ENCODE measurements around the gene PIGS. TPM values are rescaled to one million over a fixed set of nuclear protein-coding genes. Genes with fewer than 3 reads are reported as not detected.
"Not testable (repeated sequence)": the region's sequence is repeated elsewhere in the genome, so short reads cannot be mapped to it uniquely, and the experiment has no call there.

The PIGS gene
- 10 to 100 TPM; 39.6 to 44.1 TPM for total RNA-seq

DNA sequence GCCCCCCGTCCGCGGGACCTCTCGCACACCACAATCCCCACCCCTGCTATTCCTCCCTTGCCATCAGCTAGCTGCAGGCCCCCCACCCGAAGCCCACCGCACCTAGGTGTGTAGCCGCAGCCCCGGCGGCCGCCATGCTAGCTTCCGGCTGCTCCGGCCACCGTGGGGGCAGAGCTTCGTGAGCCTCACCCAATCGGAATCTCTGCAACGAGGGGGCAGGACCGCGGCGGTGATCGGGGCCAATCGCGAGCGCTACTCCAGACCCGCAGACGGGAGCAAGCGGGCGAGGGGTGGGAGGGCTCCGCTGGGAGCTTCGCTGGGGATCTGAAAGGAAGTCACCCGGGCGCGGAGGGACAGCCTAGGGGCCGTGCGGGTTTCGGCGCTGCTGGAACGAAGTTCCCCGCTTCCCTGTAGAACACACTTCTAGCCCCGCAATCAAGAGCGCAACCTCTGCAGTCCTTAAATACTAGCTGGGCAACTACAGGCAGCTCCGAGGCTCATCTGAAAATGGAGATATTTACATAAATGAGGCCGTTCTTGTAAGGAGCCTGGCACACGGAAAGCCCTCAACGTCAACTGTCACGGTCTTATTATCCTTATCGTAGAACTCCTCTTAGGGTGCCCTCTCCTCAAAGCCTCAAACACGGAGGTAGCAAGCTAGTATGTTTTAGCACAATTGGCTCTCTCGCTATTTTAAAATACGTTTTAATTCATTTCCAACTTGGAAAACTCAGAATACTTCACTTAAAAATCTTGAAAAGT lies at the start of gene PIGS:
PIGS (minus strand) TSS at position 164 of the 762 bp plus-strand sequence; CDS start at position 136, 28 bp downstream.
- DNase-seq (ENCODE audit: low spot score in 2 of 2) (peak; percentile 90 to 92), ATAC-seq (peak; percentile 98)
- H3K27ac Mint-ChIP-seq = peak within 1 kb of the TSS; percentile 93 to 98
- no peaks in the 10 kb centered on the region for H3K9me3 Mint-ChIP-seq
- H3K36me3 Mint-ChIP-seq = peaks cover 9 to 29% of the 10 kb centered on the region in 2 donors

- Mint-ChIP-seq H3K9me3 (no peaks in the 10 kb centered on the region), H3K36me3 (peaks cover 4 to 17% of the 10 kb centered on the region in 2 donors), H3K27ac (no peak overlapping the region)
- ATAC-seq (no peak), DNase-seq (ENCODE audit: low spot score in 2 of 2) (no peak)
Measured at GRCh38 chr17:28620010-28620409, 48.7 kb upstream of the PIGS start.

GRCh38 chr17:28618464-28618863 lies 47.1 kb upstream of the PIGS start:
- DNase-seq (ENCODE audit: low spot score in 2 of 2) (no peak), ATAC-seq (no peak)
- peaks cover 4 to 17% of the 10 kb centered on the region in 2 donors for H3K36me3 Mint-ChIP-seq
- no peaks in the 10 kb centered on the region for H3K9me3 Mint-ChIP-seq
- H3K27ac Mint-ChIP-seq = no peak overlapping the region

GRCh38 chr17:28616281-28616680 lies 45.0 kb upstream of the PIGS start:
- no peaks in the 10 kb centered on the region for H3K9me3 Mint-ChIP-seq
- no peak overlapping the region for H3K27ac Mint-ChIP-seq
- ATAC-seq = no peak
- DNase-seq (ENCODE audit: low spot score in 2 of 2) = no peak
- peaks cover 4 to 13% of the 10 kb centered on the region in 2 donors for H3K36me3 Mint-ChIP-seq

DNA sequence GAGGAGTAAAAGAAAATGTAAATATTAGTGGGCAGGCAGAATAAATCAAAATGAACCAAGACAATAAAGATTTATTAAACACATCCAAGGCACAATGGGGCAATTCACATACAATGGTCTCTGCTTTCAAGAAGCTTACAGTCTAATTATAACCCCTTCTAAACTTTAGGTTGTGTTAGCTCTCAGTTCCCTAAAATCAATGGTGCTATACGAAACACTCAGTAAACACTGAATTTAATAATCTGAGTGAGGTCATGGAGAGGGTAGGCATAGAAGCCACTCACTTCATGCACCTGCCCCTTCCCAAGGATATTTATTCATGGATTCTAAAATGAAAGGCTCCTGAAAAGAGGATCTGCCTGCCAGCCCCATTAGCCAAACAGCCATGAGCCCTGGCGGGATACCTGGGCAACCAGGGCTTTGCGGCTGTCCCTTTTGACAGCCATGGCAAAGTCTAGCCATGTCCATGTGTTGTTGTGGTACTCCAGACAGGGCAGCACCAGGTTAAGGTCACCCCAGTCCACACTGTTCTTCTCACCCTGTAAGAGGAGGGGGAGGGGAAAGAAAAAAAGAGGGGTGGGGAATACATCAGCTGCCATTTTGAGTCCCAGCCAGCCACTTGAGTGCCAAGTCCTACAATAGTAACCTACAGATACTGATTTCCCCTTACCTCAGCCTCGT lies 44.1 kb upstream of the PIGS start:
- H3K9me3 Mint-ChIP-seq = no peaks in the 10 kb centered on the region
- ATAC-seq (no peak), DNase-seq (ENCODE audit: low spot score in 2 of 2) (no peak)
- H3K27ac Mint-ChIP-seq = peak overlapping the region in 1 of 2 donors; percentile 67
- H3K36me3 Mint-ChIP-seq = peaks cover 4 to 11% of the 10 kb centered on the region in 2 donors

GRCh38 chr17:28613931-28614381 lies 42.6 kb upstream of the PIGS start, which contains the start of gene RSKR:
TSS of gene RSKR (minus strand) at chr17:28614185. CDS start at chr17:28614161, 24 bp downstream.
- ATAC-seq (peak in 1 of 2 donors; percentile 14), DNase-seq (ENCODE audit: low spot score in 2 of 2) (no peak)
- Mint-ChIP-seq H3K27ac (peak within 1 kb of the TSS; percentile 44 to 67), H3K9me3 (no peaks in the 10 kb centered on the region), H3K36me3 (peaks cover 4 to 7% of the 10 kb centered on the region in 2 donors)

GRCh38 chr17:28612936-28613872 lies 41.9 kb upstream of the PIGS start:
- no peaks in the 10 kb centered on the region for H3K9me3 Mint-ChIP-seq
- ATAC-seq (peak; percentile 58 to 59), DNase-seq (ENCODE audit: low spot score in 2 of 2) (peak in 1 of 2 donors; percentile 21)
- peaks cover 4 to 7% of the 10 kb centered on the region in 2 donors for H3K36me3 Mint-ChIP-seq
- H3K27ac Mint-ChIP-seq = peak overlapping the region in 1 of 2 donors; percentile 38

- ATAC-seq (no peak), DNase-seq (ENCODE audit: low spot score in 2 of 2) (no peak)
- peaks cover 4 to 7% of the 10 kb centered on the region in 2 donors for H3K36me3 Mint-ChIP-seq
- H3K27ac Mint-ChIP-seq = peak overlapping the region in 1 of 2 donors; percentile 57
- H3K9me3 Mint-ChIP-seq = no peaks in the 10 kb centered on the region
Measured at GRCh38 chr17:28612531-28612930, 41.2 kb upstream of the PIGS start.

DNA sequence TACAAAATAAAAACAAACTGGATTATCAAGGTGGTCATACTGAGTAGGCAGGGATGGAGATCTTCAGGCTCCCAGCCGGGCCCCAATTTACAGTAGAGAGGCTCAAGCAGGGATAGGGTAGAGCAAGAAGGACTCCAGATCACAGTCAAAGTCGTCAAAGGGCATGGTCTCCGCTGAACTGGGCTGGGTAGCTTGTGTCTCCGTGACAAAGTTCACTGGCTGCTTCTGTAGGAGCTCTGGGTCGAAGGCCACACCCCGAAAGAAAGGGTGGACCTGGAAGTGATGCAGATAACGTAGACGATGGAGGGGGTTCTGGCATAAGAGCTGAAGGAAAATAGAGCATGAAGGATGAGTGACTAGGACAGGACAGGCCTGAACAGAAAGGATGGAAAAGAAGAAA lies 39.1 kb upstream of the PIGS start:
- H3K36me3 Mint-ChIP-seq = peaks cover 0 to 11% of the 10 kb centered on the region in 2 donors
- no peak for ATAC-seq
- H3K9me3 Mint-ChIP-seq = no peaks in the 10 kb centered on the region
- DNase-seq (ENCODE audit: low spot score in 2 of 2) = no peak
- peak overlapping the region; percentile 40 to 62 for H3K27ac Mint-ChIP-seq

- H3K27ac Mint-ChIP-seq, H3K9me3 Mint-ChIP-seq: not testable (repeated sequence)
Measured at GRCh38 chr17:28604031-28604430, 32.7 kb upstream of the PIGS start.

GRCh38 chr17:28599311-28600184 lies 28.2 kb upstream of the PIGS start:
- Mint-ChIP-seq H3K9me3 (no peaks in the 10 kb centered on the region), H3K27ac (peak overlapping the region; percentile 97), H3K36me3 (peaks cover 18% of the 10 kb centered on the region in 2 donors)
- ATAC-seq (peak; percentile 76 to 85), DNase-seq (ENCODE audit: low spot score in 2 of 2) (peak; percentile 55 to 79)

More at GRCh38 chr17:28604031-28604430, 32.7 kb upstream of the PIGS start:
- not testable (repeated sequence) for H3K36me3 Mint-ChIP-seq; ATAC-seq; DNase-seq (ENCODE audit: low spot score in 2 of 2)

DNA sequence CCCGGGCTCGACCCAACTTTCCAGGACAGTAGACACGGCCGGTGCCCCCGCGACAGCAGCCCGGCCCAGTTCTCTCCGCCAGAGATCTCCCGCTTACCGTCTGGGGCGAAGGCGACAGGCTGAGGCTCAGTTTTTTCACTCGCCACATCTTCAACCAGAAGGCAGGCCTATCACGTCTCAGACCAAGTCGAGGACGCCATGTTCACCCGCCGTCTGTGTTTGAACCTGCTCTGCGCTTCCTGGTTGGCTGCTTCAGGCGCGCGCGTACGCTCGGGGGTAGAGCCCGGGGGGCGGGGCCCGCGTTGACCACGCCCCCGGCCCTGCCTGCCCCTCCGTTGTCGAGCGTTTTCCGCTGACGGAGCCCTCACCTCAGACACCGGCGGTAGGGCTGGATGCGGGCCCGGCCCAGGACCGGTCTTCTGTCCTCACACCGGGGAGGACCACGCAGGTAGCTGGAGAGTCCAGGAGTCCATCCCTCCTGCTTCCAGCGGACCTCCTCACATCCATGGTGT lies 27.5 kb upstream of the PIGS start, which contains the start of gene SPAG5:
SPAG5 (minus strand) TSS at position 227 of the 512 bp plus-strand sequence; CDS start at position 148, 79 bp downstream.
- H3K27ac Mint-ChIP-seq = peak within 1 kb of the TSS; percentile 97

GRCh38 chr17:28598389-28598788 lies 27.1 kb upstream of the PIGS start:
- ATAC-seq = no peak
- no peaks in the 10 kb centered on the region for H3K9me3 Mint-ChIP-seq
- no peak for DNase-seq (ENCODE audit: low spot score in 2 of 2)
- H3K27ac Mint-ChIP-seq = peak overlapping the region; percentile 97
- peaks cover 18% of the 10 kb centered on the region in 2 donors for H3K36me3 Mint-ChIP-seq

More for the DNA sequence above, 27.5 kb upstream of the PIGS start, which contains the start of gene SPAG5:
- H3K9me3 Mint-ChIP-seq = no peaks in the 10 kb centered on the region
- DNase-seq (ENCODE audit: low spot score in 2 of 2) (peak; percentile 95 to 97), ATAC-seq (peak; percentile 87 to 93)
- peaks cover 18% of the 10 kb centered on the region in 2 donors for H3K36me3 Mint-ChIP-seq

- Mint-ChIP-seq H3K27ac (peak overlapping the region; percentile 97), H3K36me3 (peaks cover 23 to 24% of the 10 kb centered on the region in 2 donors), H3K9me3 (no peaks in the 10 kb centered on the region)
- ATAC-seq = no peak
- DNase-seq (ENCODE audit: low spot score in 2 of 2) = no peak
Measured at GRCh38 chr17:28597606-28598383, 26.5 kb upstream of the PIGS start.

All from activated naive CD4-positive, alpha-beta T cell treated with anti-CD3 and anti-CD28 coated beads, Interleukin-2, amount 50 U/mL, for 72 hours (primary cell).